ENCODE data around the gene SEC24A.

GRCh38 chr5:134742134-134742533 is 93.5 kb downstream of the SEC24A start:
- TF ChIP-seq CREB1 (IDR thresholded peaks at IDR 0.05; ENCODE audit: low read depth) (no peak), REST (IDR thresholded peaks at IDR 0.05; ENCODE audit: low read depth) (no peak), TAF1 (IDR thresholded peaks at IDR 0.05; ENCODE audit: low read depth) (no peak), YY1 (IDR thresholded peaks at IDR 0.05; ENCODE audit: low read depth) (no peak), RAD21 (IDR thresholded peaks at IDR 0.05; ENCODE audit: low read depth) (no peak)
